ENCODE measurements around the gene NPHP1.

The NPHP1 gene

GRCh38 chr2:110130757-110131156, 74.1 kb downstream of the NPHP1 start:
- no peak for TF ChIP-seq POLR2A (IDR thresholded peaks at IDR 0.05; ENCODE audit: extremely low read depth, insufficient read length)
- no peak overlapping the region for H3K4me3 ChIP-seq (ENCODE audit: low read depth, low read length)
- DNase-seq (ENCODE audit: low read depth) = no peak

GRCh38 chr2:110126906-110127305, 77.9 kb downstream of the NPHP1 start:
- H3K4me3 ChIP-seq (ENCODE audit: low read depth, low read length) = no peak overlapping the region
- TF ChIP-seq CTCF (IDR thresholded peaks at IDR 0.05; ENCODE audit: low read depth, low read length) (no peak), MYC (IDR thresholded peaks at IDR 0.05; ENCODE audit: low read depth, low read length) (no peak), MAX (IDR thresholded peaks at IDR 0.05; ENCODE audit: low read depth, low read length) (no peak), POLR2A (IDR thresholded peaks at IDR 0.05; ENCODE audit: extremely low read depth, insufficient read length) (no peak)
- no peak for DNase-seq (ENCODE audit: low read depth)

GRCh38 chr2:110126086-110126773, 78.6 kb downstream of the NPHP1 start:
- H3K4me3 ChIP-seq (ENCODE audit: low read depth, low read length) = no peak overlapping the region
- TF ChIP-seq MYC (IDR thresholded peaks at IDR 0.05; ENCODE audit: low read depth, low read length) = no peak
- TF ChIP-seq POLR2A (IDR thresholded peaks at IDR 0.05; ENCODE audit: extremely low read depth, insufficient read length) = no peak
- TF ChIP-seq MAX (IDR thresholded peaks at IDR 0.05; ENCODE audit: low read depth, low read length) = no peak
- no peak for TF ChIP-seq CTCF (IDR thresholded peaks at IDR 0.05; ENCODE audit: low read depth, low read length)
- no peak for DNase-seq (ENCODE audit: low read depth)

GRCh38 chr2:110124939-110125691, 79.7 kb downstream of the NPHP1 start:
- H3K4me3 ChIP-seq (ENCODE audit: low read depth, low read length) = no peak overlapping the region
- DNase-seq (ENCODE audit: low read depth) = no peak
- TF ChIP-seq CTCF (IDR thresholded peaks at IDR 0.05; ENCODE audit: low read depth, low read length) (no peak), MYC (IDR thresholded peaks at IDR 0.05; ENCODE audit: low read depth, low read length) (no peak), MAX (IDR thresholded peaks at IDR 0.05; ENCODE audit: low read depth, low read length) (no peak), POLR2A (IDR thresholded peaks at IDR 0.05; ENCODE audit: extremely low read depth, insufficient read length) (no peak)

GRCh38 chr2:110124038-110124825, 80.6 kb downstream of the NPHP1 start:
- TF ChIP-seq CTCF (IDR thresholded peaks at IDR 0.05; ENCODE audit: low read depth, low read length) = no peak
- no peak overlapping the region for H3K4me3 ChIP-seq (ENCODE audit: low read depth, low read length)
- no peak for DNase-seq (ENCODE audit: low read depth)

- no peak for TF ChIP-seq CTCF (IDR thresholded peaks at IDR 0.05; ENCODE audit: low read depth, low read length)
- no peak for TF ChIP-seq MYC (IDR thresholded peaks at IDR 0.05; ENCODE audit: low read depth, low read length)
- TF ChIP-seq MAX (IDR thresholded peaks at IDR 0.05; ENCODE audit: low read depth, low read length) = no peak
- TF ChIP-seq POLR2A (IDR thresholded peaks at IDR 0.05; ENCODE audit: extremely low read depth, insufficient read length) = no peak
- DNase-seq (ENCODE audit: low read depth) = no peak
Observed at GRCh38 chr2:110121592-110121991, 83.2 kb downstream of the NPHP1 start.

More at GRCh38 chr2:110121592-110121991, 83.2 kb downstream of the NPHP1 start:
- no peak overlapping the region for H3K4me3 ChIP-seq (ENCODE audit: low read depth, low read length)

All from NB4 (cell line).